CD4-positive, alpha-beta T cell (primary cell): ENCODE results near the gene FAM131B. TPM values are rescaled to one million over a fixed set of nuclear protein-coding genes. Genes with fewer than 3 reads are reported as not detected.
"Not testable (repeated sequence)": the region's sequence is repeated elsewhere in the genome, so short reads cannot be mapped to it uniquely, and the experiment has no call there.

Experiments
- ATAC-seq: fragments of 200-7000 bp; cut with Tn5 transposase; one replicate; pipeline ENCODE4 v1.10.0; 2022; ENCODE audit warnings: mild to moderate bottlenecking; ENCODE audit not compliant: poor library complexity
- CTCF ChIA-PET: fragments of 350-600 bp; sonication (Branson Sonifier 250); formaldehyde crosslinking; loops from one replicate; lab custom pipeline; 2021; ENCODE audit warnings: antibody characterized with exemption, inconsistent platforms; lab: Charles Lee
- POLR2A ChIA-PET: fragments of 350-600 bp; sonication (Branson Sonifier 250); formaldehyde crosslinking; loops from one replicate; lab custom pipeline; 2021; ENCODE audit warnings: antibody characterized with exemption, inconsistent platforms; lab: Charles Lee
- DNase-seq, 14 experiments: peaks; one replicate each; pipeline ENCODE4 v3.0.0-alpha.2; 2013 to 2020; ENCODE audit warnings: mixed read lengths in 2 of 14
- H3K27ac ChIP-seq, 2 donors: one replicate each; pipeline versions ENCODE4 v1.5.1 to v1.7.0; 2013; ENCODE audit warnings: low read length in 2 of 2, low read depth in 1 of 2, mild to moderate bottlenecking in 1 of 2
- H3K27me3 ChIP-seq, 2 experiments: 1 replicate in 1 of 2; 2 replicates in 1 of 2; pipeline versions ENCODE4 v1.6.1 to v1.7.0; 2013; ENCODE audit warnings: low read length in 2 of 2, control low read depth in 1 of 2, mild to moderate bottlenecking in 1 of 2, moderate library complexity in 1 of 2; ENCODE audit not compliant: insufficient read depth in 2 of 2, control insufficient read depth in 1 of 2
- H3K36me3 ChIP-seq: one replicate; pipeline ENCODE4 v1.6.1; 2013; ENCODE audit warnings: low read length, control low read depth; ENCODE audit not compliant: insufficient read depth
- H3K4me1 ChIP-seq: one replicate; pipeline ENCODE4 v1.6.1; 2013; ENCODE audit warnings: low read length, control low read depth; ENCODE audit not compliant: insufficient read depth
- H3K4me3 ChIP-seq: one replicate; pipeline ENCODE4 v1.5.1; 2013; ENCODE audit warnings: mild to moderate bottlenecking, low read length, moderate library complexity
- H3K9me3 ChIP-seq, 2 experiments: 1 replicate in 1 of 2; 2 replicates in 1 of 2; pipeline versions ENCODE4 v1.6.1 to v1.7.0; 2013; ENCODE audit warnings: low read length in 2 of 2, mild to moderate bottlenecking in 2 of 2, control low read depth in 1 of 2, moderate library complexity in 1 of 2; ENCODE audit not compliant: control insufficient read depth in 1 of 2, insufficient read depth in 1 of 2
- H3K27ac Mint-ChIP-seq: one replicate; pipeline ENCODE4 v1.8.0; 2020; ENCODE audit warnings: mixed read lengths
- H3K27me3 Mint-ChIP-seq: one replicate; pipeline ENCODE4 v1.8.0; 2021; ENCODE audit warnings: mixed read lengths
- H3K36me3 Mint-ChIP-seq: one replicate; pipeline ENCODE4 v1.8.0; 2021; ENCODE audit warnings: low read depth, mixed read lengths
- H3K4me1 Mint-ChIP-seq: one replicate; pipeline ENCODE4 v1.8.0; 2021; ENCODE audit warnings: low read depth, mixed read lengths
- H3K4me3 Mint-ChIP-seq: one replicate; pipeline ENCODE4 v1.8.0; 2020; ENCODE audit warnings: mild to moderate bottlenecking, mixed read lengths
- H3K9me3 Mint-ChIP-seq: one replicate; pipeline ENCODE4 v1.8.0; 2020; ENCODE audit warnings: mixed read lengths
- intact Hi-C, 2 experiments: fragments of 100-400 bp; cut with DNase I in 1 of 2; cut with micrococcal nuclease in 1 of 2; formaldehyde crosslinking; loops; one replicate each; pipeline versions ENCODE4 v1.15.1 to v1.9.0; 2023 to 2025; cut with DNase I, micrococcal nuclease
- total RNA-seq, 174 experiments: library from RNA in 2 of 174; stranded (reverse) in 2 of 174; gene quantifications; one replicate each; pipeline ENCODE4 v1.2.3 and lab custom pipeline; 2021 to 2026
- TF ChIP-seq, protein P1 (sequence below): fragments of 200-600 bp; IDR thresholded peaks from one replicate; pipeline ENCODE4 v1.8.0; 2022; ENCODE audit warnings: antibody characterized with exemption, mild to moderate bottlenecking

FAM131B gene
- total RNA-seq, 2 experiments from 2014 or later: 0.14 TPM; not detected in 1

DNA sequence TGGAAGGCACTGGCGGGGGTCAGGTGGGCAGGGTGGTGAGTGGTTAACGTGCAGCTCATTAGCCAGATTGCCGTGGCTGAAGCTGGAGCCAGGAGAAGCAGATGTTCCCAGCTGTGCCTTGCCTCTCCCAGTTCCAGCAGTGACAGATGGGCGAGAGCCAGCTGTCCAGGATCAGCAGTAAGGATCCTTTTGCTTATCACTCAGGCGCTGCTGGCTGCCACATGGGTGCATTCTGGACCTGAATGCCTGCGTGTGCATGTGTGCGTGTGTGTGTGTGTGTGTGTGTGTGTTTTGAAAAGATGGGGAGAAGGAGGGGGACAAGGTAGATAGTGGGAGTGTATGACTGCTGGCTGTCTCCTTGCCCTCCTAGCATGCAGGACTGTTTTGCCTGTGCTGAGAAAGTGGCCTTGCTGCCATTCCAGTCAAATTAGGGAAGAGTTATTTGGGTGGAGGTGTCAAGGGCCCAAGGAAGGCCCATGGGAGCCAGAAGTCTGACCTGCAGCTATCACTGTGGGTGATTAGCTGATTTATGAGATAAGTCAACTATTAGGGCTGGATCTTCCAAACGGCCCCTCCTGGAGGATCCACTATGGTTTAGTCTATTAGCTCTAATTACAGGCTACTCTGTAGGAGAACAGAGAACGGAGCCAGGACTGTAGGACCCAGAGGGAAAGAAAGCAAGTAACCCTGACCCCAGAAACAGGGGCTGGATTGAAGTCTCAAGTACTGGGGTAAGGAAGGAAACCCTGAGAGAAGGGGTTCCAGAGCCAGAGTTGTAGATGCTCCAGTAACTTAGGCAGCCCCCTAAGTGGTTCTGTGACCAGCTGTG lies 42.9 kb upstream of the FAM131B start:
- TF ChIP-seq, protein P1, sequence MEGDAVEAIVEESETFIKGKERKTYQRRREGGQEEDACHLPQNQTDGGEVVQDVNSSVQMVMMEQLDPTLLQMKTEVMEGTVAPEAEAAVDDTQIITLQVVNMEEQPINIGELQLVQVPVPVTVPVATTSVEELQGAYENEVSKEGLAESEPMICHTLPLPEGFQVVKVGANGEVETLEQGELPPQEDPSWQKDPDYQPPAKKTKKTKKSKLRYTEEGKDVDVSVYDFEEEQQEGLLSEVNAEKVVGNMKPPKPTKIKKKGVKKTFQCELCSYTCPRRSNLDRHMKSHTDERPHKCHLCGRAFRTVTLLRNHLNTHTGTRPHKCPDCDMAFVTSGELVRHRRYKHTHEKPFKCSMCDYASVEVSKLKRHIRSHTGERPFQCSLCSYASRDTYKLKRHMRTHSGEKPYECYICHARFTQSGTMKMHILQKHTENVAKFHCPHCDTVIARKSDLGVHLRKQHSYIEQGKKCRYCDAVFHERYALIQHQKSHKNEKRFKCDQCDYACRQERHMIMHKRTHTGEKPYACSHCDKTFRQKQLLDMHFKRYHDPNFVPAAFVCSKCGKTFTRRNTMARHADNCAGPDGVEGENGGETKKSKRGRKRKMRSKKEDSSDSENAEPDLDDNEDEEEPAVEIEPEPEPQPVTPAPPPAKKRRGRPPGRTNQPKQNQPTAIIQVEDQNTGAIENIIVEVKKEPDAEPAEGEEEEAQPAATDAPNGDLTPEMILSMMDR: no peak
- Mint-ChIP-seq H3K36me3 (peaks cover 56% of the 10 kb centered on the region), H3K4me1 (peaks cover 79% of the 10 kb centered on the region), H3K27ac (peak overlapping the region; percentile 85), H3K9me3 (no peaks in the 10 kb centered on the region), H3K27me3 (no peaks in the 10 kb centered on the region), H3K4me3 (peak overlapping the region; percentile 79)
- Histone ChIP-seq H3K27me3 (no peaks in the 10 kb centered on the region), H3K4me3 (no peak overlapping the region), H3K36me3 (peaks cover 18% of the 10 kb centered on the region), H3K4me1 (peaks cover 55% of the 10 kb centered on the region), H3K27ac (no peak overlapping the region), H3K9me3 (no peaks in the 10 kb centered on the region)
- ATAC-seq (no peak), DNase-seq (no peak)
- intact Hi-C loops: loop anchor here (2.0 to 5.0 kb wide), 5 partner anchors 23 to 153 kb away; partner anchors contain the start of genes CASP2 (in 1 of the 2) and FAM131B (in 1 of the 2)
- ChIA-PET POLR2A (interaction anchor here (0.8 to 6.0 kb wide), 7 partner anchors 14 to 165 kb away, joined by 3 to 57 read pairs (median 16); no protein-coding TSS in a partner anchor), CTCF (interaction anchor here (1.3 to 2.0 kb wide), 2 partner anchors 21 to 25 kb away, joined by 5 to 14 read pairs; no protein-coding TSS in a partner anchor)

DNA sequence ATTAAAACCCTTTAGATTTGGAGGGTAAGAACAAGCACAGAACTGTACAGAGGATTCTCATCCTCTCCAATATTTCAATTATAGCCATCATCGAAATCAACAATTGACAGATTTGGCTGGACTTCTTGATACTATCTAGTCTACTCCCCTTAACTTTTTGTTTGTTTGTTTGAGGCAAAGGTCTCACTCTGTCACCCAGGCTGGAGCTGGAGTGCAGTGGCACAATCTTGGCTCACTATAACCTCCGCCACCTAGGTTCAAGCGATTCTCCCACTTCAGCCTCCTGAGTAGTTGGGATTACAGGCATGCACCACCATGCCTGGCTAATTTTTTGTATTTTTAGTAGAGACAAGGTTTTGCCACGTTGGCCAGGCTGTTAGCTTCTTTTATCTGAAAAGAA lies 39.7 kb upstream of the FAM131B start:
- H3K4me3 Mint-ChIP-seq, DNase-seq, H3K27ac ChIP-seq, H3K9me3 Mint-ChIP-seq, H3K27me3 ChIP-seq, intact Hi-C loops, ATAC-seq, H3K9me3 ChIP-seq, H3K4me3 ChIP-seq, H3K27me3 Mint-ChIP-seq: not testable (repeated sequence)
- Histone ChIP-seq H3K36me3 (peaks cover 48% of the 10 kb centered on the region), H3K4me1 (peaks cover 28% of the 10 kb centered on the region)
- H3K36me3 Mint-ChIP-seq: peaks cover 78% of the 10 kb centered on the region
- POLR2A ChIA-PET: interaction anchor here (1.4 to 2.7 kb wide), 3 partner anchors 9 to 16 kb away, joined by 3 to 10 read pairs (median 4); no protein-coding TSS in a partner anchor
- peak overlapping the region; percentile 75 for H3K27ac Mint-ChIP-seq
- peaks cover 52% of the 10 kb centered on the region for H3K4me1 Mint-ChIP-seq
- CTCF ChIA-PET: interaction anchor here (1.5 kb wide), 1 partner anchor 22 kb away, joined by 5 read pairs; no protein-coding TSS in a partner anchor

- TF ChIP-seq, protein P1: no peak
- Histone ChIP-seq H3K27ac (no peak overlapping the region), H3K36me3 (peaks cover 47% of the 10 kb centered on the region), H3K9me3 (no peaks in the 10 kb centered on the region), H3K4me3 (no peak overlapping the region), H3K27me3 (no peaks in the 10 kb centered on the region), H3K4me1 (peaks cover 18% of the 10 kb centered on the region)
- ChIA-PET POLR2A (interaction anchor here (1.0 to 2.7 kb wide), 3 partner anchors 8 to 17 kb away, joined by 3 to 10 read pairs (median 3); no protein-coding TSS in a partner anchor), CTCF (interaction anchor here (1.5 kb wide), 1 partner anchor 21 kb away, joined by 5 read pairs; no protein-coding TSS in a partner anchor)
- DNase-seq (no peak), ATAC-seq (no peak)
- H3K9me3 Mint-ChIP-seq: no peaks in the 10 kb centered on the region
- H3K27ac Mint-ChIP-seq: peak overlapping the region; percentile 75
- intact Hi-C loops: no loop called here
- no peak overlapping the region for H3K4me3 Mint-ChIP-seq
- H3K4me1 Mint-ChIP-seq: peaks cover 42% of the 10 kb centered on the region
- H3K27me3 Mint-ChIP-seq: no peaks in the 10 kb centered on the region
- peaks cover 80% of the 10 kb centered on the region for H3K36me3 Mint-ChIP-seq
These were observed 38.8 kb upstream of the FAM131B start for GRCh38 chr7:143401265-143401664.
